Pancreas (tissue), 10 donors: ENCODE measurements around the gene DCDC1. TPM values are rescaled to one million over a fixed set of nuclear protein-coding genes. Genes with fewer than 3 reads are reported as not detected.

Experiments
- ATAC-seq, 4 donors: fragments of 200-7000 bp; cut with Tn5 transposase; one replicate each; pipeline versions ENCODE4 v1.8.0 to v1.9.1; 2020; ENCODE audit warnings: mild to moderate bottlenecking in 4 of 4, moderate library complexity in 4 of 4
- DNase-seq, 6 donors: peaks; one replicate each; pipeline ENCODE4 v3.0.0-alpha.2; 2020
- FAIRE-seq: peaks from 2 replicates; lab custom pipeline; 2012; peaks lifted over from hg19 to GRCh38; lab: Jason Lieb, UNC
- H3K27ac ChIP-seq, 4 donors: fragments of 200-600 bp; sonication (generic); 1 replicate in 3 of 4; 2 replicates in 1 of 4; pipeline versions ENCODE4 v1.5.0 to v1.8.0; 2020
- H3K27me3 ChIP-seq, 4 donors: fragments of 200-600 bp; one replicate each; pipeline ENCODE4 v1.8.0; 2021
- H3K36me3 ChIP-seq, 3 donors: fragments of 200-600 bp; sonication (generic) in 1 of 3; one replicate each; pipeline versions ENCODE4 v1.5.0 to v1.8.0; 2020 to 2021
- H3K4me1 ChIP-seq, 3 donors: fragments of 200-600 bp; one replicate each; pipeline ENCODE4 v1.8.0; 2021
- H3K4me3 ChIP-seq, 4 donors: fragments of 200-600 bp; sonication (generic) in 2 of 4; one replicate each; pipeline versions ENCODE4 v1.5.0 to v1.8.0; 2020 to 2021
- H3K9me3 ChIP-seq, 4 donors: fragments of 200-600 bp; one replicate each; pipeline ENCODE4 v1.8.0; 2021
- WGBS, 2 donors: extraction: QIAGEN DNeasy Blood & Tissue Kit; methylation state at CpG; one replicate each; pipeline ENCODE4 v1.1.7; 2013; 5-methylcytosine and 5-hydroxymethylcytosine counted together
- intact Hi-C, 3 donors: fragments of 100-400 bp; cut with DNase I; formaldehyde crosslinking; loops; one replicate each; pipeline versions ENCODE4 v1.11.1 to v1.14.2; 2022
- polyA plus RNA-seq, 2 donors: library from polyadenylated mRNA; stranded (reverse); fragments of 200-250 nt; gene quantifications; one replicate each; pipeline ENCODE4 v1.2.3, GENCODE V29; 2013
- total RNA-seq, 6 donors: library from RNA; stranded (reverse); fragmentation: NEBNext Ultra II Directional in 4 of 6; extraction: Animal tissue kit (Norgen Biotek cat#: 25700) in 4 of 6; gene quantifications; one replicate each; pipeline versions ENCODE4 v1.2.1 to v1.2.4, GENCODE V29; 2021 to 2023
- TF ChIP-seq, protein P1 (sequence below), 4 donors: fragments of 200-600 bp; sonication (generic) in 3 of 4; IDR thresholded peaks; one replicate each; pipeline versions ENCODE4 v1.5.0 to v1.8.0; 2021; ENCODE audit warnings: antibody characterized with exemption in 4 of 4
- donor health status: healthy with polysubstance abuse.
- donor health status: DM: no; HTN: no; CAD: no; lungs with moderate emphysema.
- donor health status: DM: no; HTN: no; CAD: no.
- donor health status: control.
- donor health status: control.
- donor health status: Bipolar disorder and iron deficiency.
- donor health status: DM: yes; HTN: yes; CAD: no.
- donor health status: DM: no; HTN: no; CAD: no.
- donor health status: DM: no; HTN: no; CAD: no.
- donor health status: DM: yes; HTN: yes; CAD: no.

DCDC1 gene
- total and polyA plus RNA-seq, 8 donors: 0.40 to 1.2 (median 0.68) TPM

DNA sequence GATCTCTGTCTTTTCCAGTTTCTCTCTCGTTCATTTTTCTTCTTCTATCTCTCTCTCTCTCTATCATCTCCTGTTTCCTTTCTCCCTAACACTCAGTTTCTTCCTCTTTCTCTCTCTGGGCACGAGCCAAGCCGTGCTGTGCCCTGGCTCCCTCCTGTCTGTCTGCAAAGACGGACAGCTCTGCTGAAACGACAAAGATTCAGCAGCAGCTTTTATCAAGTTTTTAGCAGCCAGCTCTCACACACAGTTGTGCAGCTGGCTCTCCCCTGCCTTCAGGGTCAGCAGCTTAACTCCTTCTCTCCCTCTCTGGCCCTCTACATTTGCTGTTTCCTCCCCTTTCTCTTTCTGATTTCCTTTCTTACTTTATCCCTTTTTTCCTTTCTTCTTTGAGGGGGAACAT is 431.4 kb downstream of the DCDC1 start:
- 8 to 15% methylated on average over 5 of the region's 5 CpGs for WGBS, 2 donors
- no peaks in the 10 kb centered on the region for H3K27me3 ChIP-seq
- FAIRE-seq (no peak), ATAC-seq (no peak), DNase-seq (peak in 1 of 6 donors; percentile 13)
- H3K4me3 ChIP-seq: no peak overlapping the region
- H3K9me3 ChIP-seq: no peaks in the 10 kb centered on the region
- H3K4me1 ChIP-seq: no peaks in the 10 kb centered on the region
- H3K36me3 ChIP-seq: no peaks in the 10 kb centered on the region
- H3K27ac ChIP-seq: no peak overlapping the region
- intact Hi-C loops: no loop called here
- TF ChIP-seq, protein P1, sequence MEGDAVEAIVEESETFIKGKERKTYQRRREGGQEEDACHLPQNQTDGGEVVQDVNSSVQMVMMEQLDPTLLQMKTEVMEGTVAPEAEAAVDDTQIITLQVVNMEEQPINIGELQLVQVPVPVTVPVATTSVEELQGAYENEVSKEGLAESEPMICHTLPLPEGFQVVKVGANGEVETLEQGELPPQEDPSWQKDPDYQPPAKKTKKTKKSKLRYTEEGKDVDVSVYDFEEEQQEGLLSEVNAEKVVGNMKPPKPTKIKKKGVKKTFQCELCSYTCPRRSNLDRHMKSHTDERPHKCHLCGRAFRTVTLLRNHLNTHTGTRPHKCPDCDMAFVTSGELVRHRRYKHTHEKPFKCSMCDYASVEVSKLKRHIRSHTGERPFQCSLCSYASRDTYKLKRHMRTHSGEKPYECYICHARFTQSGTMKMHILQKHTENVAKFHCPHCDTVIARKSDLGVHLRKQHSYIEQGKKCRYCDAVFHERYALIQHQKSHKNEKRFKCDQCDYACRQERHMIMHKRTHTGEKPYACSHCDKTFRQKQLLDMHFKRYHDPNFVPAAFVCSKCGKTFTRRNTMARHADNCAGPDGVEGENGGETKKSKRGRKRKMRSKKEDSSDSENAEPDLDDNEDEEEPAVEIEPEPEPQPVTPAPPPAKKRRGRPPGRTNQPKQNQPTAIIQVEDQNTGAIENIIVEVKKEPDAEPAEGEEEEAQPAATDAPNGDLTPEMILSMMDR (IDR thresholded peaks at IDR 0.05): no peak

DNA sequence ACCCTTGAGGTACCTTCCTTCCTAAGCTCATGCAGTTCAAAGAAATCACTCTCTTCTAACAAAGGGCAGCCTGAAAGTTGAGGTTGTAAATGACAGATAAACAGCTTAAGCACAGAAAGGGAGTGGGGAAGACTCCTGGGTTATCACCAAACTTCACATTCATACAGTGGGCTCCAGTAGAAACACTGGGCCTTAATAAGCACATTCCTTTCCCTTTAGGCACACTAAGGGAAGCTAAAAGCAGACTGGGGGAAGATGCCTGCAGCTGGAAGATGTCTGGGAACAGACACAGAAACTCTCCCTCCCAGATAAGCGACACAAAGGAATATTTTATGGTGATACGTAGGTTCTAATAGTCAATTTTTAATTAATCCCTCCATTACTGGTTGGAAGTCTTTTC is 433.0 kb downstream of the DCDC1 start:
- no peak for FAIRE-seq
- intact Hi-C loops: no loop called here
- Histone ChIP-seq H3K9me3 (no peaks in the 10 kb centered on the region), H3K36me3 (no peaks in the 10 kb centered on the region), H3K4me1 (no peaks in the 10 kb centered on the region), H3K4me3 (no peak overlapping the region), H3K27ac (no peak overlapping the region), H3K27me3 (no peaks in the 10 kb centered on the region)
- WGBS, 2 donors: 57 to 63% methylated on average over 2 of the region's 2 CpGs
- ATAC-seq: no peak
- TF ChIP-seq, protein P1 (IDR thresholded peaks at IDR 0.05): no peak
- no peak for DNase-seq

DNA sequence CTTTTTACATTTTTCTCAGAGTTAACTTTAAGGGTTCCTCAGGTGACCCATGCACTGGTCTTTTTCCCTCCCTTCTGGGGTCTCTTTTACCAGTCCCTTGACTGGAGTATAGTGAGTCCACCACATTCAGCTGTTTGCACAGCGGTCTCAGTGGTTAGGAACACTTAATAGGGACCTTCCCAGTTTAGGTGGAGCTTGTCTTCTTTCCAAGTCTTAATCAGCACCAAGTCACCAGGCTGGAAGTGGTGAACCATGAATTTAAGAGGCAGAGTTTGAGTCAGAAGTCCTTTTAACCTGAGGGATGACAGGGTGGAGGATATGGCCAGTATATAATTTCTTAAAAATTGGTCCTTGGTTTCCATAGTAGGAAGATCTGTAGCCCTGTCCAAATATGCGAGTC is 433.7 kb downstream of the DCDC1 start:
- no peaks in the 10 kb centered on the region for H3K27me3 ChIP-seq
- H3K36me3 ChIP-seq: no peaks in the 10 kb centered on the region
- no peak overlapping the region for H3K27ac ChIP-seq
- no peak for DNase-seq
- WGBS, 2 donors: 72 to 79% methylated on average over 2 of the region's 2 CpGs
- no peak for FAIRE-seq
- H3K4me3 ChIP-seq: no peak overlapping the region
- no peak for ATAC-seq
- no peaks in the 10 kb centered on the region for H3K4me1 ChIP-seq
- H3K9me3 ChIP-seq: no peaks in the 10 kb centered on the region
- TF ChIP-seq, protein P1 (IDR thresholded peaks at IDR 0.05): no peak
- intact Hi-C loops: no loop called here

DNA sequence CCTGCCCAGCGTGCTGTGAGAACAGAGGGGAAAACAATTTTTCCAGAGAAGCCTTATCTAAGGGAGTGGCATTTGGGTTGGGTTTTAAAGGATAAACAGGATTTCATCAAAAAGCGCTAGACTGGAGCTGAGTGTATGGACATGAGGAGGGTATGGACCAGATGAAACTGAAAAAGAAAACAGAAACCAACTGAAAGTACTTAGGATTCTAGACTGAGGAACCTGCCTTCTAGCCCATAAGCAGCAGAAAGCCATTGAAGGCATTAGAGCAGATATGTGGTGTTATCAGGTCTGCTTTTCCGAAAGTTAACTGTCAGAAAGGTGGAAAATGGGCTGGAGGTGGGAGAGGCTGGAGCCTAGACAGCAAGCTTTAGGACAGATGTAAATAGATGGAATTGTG is 443.4 kb downstream of the DCDC1 start:
- Histone ChIP-seq H3K4me1 (no peaks in the 10 kb centered on the region), H3K36me3 (no peaks in the 10 kb centered on the region), H3K27ac (no peak overlapping the region), H3K4me3 (no peak overlapping the region), H3K27me3 (no peaks in the 10 kb centered on the region), H3K9me3 (no peaks in the 10 kb centered on the region)
- DNase-seq (no peak), ATAC-seq (no peak), FAIRE-seq (no peak)
- 70 to 89% methylated on average over 3 of the region's 3 CpGs for WGBS, 2 donors
- TF ChIP-seq, protein P1 (IDR thresholded peaks at IDR 0.05): no peak
- intact Hi-C loops: no loop called here

DNA sequence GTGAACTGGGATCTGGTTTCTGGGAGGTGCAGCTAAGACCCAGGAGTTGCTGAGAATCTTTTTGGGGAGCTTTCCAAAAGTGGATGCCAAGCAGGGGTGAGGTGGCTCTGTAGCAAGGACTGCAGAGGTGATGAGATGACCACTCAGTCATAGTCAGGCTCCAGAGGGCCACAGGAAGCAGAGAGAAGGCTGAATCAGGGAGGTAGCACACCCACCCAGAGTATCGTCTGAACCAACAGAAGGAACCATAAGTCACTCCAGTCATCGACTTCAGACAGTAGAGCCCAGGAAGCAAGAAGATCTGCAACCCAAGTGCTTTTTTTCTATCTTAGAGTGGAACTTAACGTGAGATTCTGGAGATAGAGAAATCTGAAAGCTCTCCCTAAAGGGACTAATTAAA is 447.7 kb downstream of the DCDC1 start:
- no peaks in the 10 kb centered on the region for H3K27me3 ChIP-seq
- 41 to 64% methylated on average over 3 of the region's 3 CpGs for WGBS, 2 donors
- H3K4me3 ChIP-seq: no peak overlapping the region
- no peak for FAIRE-seq
- DNase-seq: no peak
- H3K27ac ChIP-seq: no peak overlapping the region
- intact Hi-C loops: no loop called here
- TF ChIP-seq, protein P1 (IDR thresholded peaks at IDR 0.05): no peak
- no peaks in the 10 kb centered on the region for H3K9me3 ChIP-seq
- no peaks in the 10 kb centered on the region for H3K4me1 ChIP-seq
- ATAC-seq: no peak
- H3K36me3 ChIP-seq: no peaks in the 10 kb centered on the region
